OCI-LY3 (cell line): ENCODE data around the gene B3GLCT.

Experiments used
- CTCF ChIP-seq: fragments of 200-600, 300-600 bp; sonication (generic); IDR thresholded peaks from 2 replicates; pipeline ENCODE4 v1.5.1; 2014; ENCODE audit warnings: antibody characterized with exemption, low read length, low read depth
- EZH2phosphoT487 ChIP-seq: fragments of 200-600 bp; shearing (Covaris generic); IDR thresholded peaks from 2 replicates; pipeline ENCODE4 v1.6.1; 2018; ENCODE audit warnings: antibody characterized with exemption, mixed run types, low read depth

GRCh38 chr13:31184981-31185645, 14.7 kb upstream of the B3GLCT start:
- no peak for TF ChIP-seq CTCF
- TF ChIP-seq EZH2phosphoT487 = no peak
